Activated naive CD8-positive, alpha-beta T cell treated with anti-CD3 and anti-CD28 coated beads for 36 hours (primary cell): Measurements from ENCODE around the gene NXT2. TPM values are rescaled to one million over a fixed set of nuclear protein-coding genes. Genes with fewer than 3 reads are reported as not detected.

Experiments used
- DNase-seq: peaks from one replicate; pipeline ENCODE4 v3.0.0; 2021
- H3K27ac Mint-ChIP-seq: one replicate; pipeline ENCODE4 v1.8.0; 2022; ENCODE audit warnings: mild to moderate bottlenecking, moderate library complexity, mixed read lengths
- H3K27me3 Mint-ChIP-seq: one replicate; pipeline ENCODE4 v1.8.0; 2022; ENCODE audit warnings: mild to moderate bottlenecking, mixed read lengths
- H3K36me3 Mint-ChIP-seq: one replicate; pipeline ENCODE4 v1.8.0; 2021; ENCODE audit warnings: mild to moderate bottlenecking, mixed read lengths
- H3K4me1 Mint-ChIP-seq: one replicate; pipeline ENCODE4 v1.8.0; 2021; ENCODE audit warnings: mixed read lengths
- H3K4me3 Mint-ChIP-seq: one replicate; pipeline ENCODE4 v1.8.0; 2022; ENCODE audit warnings: mild to moderate bottlenecking, moderate library complexity, mixed read lengths
- H3K9me3 Mint-ChIP-seq: one replicate; pipeline ENCODE4 v1.8.0; 2022; ENCODE audit warnings: mixed read lengths
- total RNA-seq, 2 experiments: library from RNA; stranded (reverse); gene quantifications; one replicate each; pipeline ENCODE4 v1.2.3, GENCODE V29; 2021

The NXT2 gene
- total RNA-seq, 2 experiments from 2014 or later: 12.4 to 13.4 TPM

GRCh38 chrX:109577055-109577454, 40.4 kb downstream of the NXT2 start:
- no peaks in the 10 kb centered on the region for H3K4me1 Mint-ChIP-seq
- H3K4me3 Mint-ChIP-seq: no peak overlapping the region
- H3K9me3 Mint-ChIP-seq: no peaks in the 10 kb centered on the region
- H3K36me3 Mint-ChIP-seq: no peaks in the 10 kb centered on the region
- no peak for DNase-seq
- H3K27ac Mint-ChIP-seq: no peak overlapping the region
- H3K27me3 Mint-ChIP-seq: peaks cover 6% of the 10 kb centered on the region

- H3K27ac Mint-ChIP-seq: no peak overlapping the region
Measured at GRCh38 chrX:109578916-109579315, 42.3 kb downstream of the NXT2 start.

GRCh38 chrX:109585488-109585887, 48.8 kb downstream of the NXT2 start:
- no peak for DNase-seq
- H3K9me3 Mint-ChIP-seq: no peaks in the 10 kb centered on the region
- no peak overlapping the region for H3K4me3 Mint-ChIP-seq
- H3K4me1 Mint-ChIP-seq: no peaks in the 10 kb centered on the region
- peaks cover under 1% of the 10 kb centered on the region for H3K27me3 Mint-ChIP-seq
- no peak overlapping the region for H3K27ac Mint-ChIP-seq
- H3K36me3 Mint-ChIP-seq: no peaks in the 10 kb centered on the region

More at GRCh38 chrX:109578916-109579315, 42.3 kb downstream of the NXT2 start:
- H3K36me3 Mint-ChIP-seq: no peaks in the 10 kb centered on the region
- no peaks in the 10 kb centered on the region for H3K9me3 Mint-ChIP-seq
- H3K4me3 Mint-ChIP-seq: no peak overlapping the region
- H3K27me3 Mint-ChIP-seq: peaks cover 6% of the 10 kb centered on the region
- DNase-seq: no peak
- H3K4me1 Mint-ChIP-seq: no peaks in the 10 kb centered on the region

DNA sequence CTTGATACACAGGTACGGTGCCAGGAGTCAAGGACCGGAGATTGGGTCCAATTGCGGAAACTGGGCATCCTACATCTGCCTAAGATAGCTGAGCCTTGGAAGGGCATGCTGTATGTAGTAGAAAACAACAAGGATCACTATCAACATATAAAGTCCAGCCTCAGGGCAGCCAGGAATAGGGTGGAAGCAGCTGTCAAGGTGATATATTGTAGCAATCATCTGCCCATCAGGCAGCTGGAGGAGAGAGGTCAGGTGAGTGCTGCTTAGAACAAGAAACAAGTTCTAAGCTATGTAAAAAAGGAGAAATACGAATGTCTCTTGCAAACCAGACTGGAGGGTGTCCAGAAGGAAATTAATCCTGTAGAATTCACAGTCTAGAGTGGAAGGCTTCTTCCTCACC, 53.5 kb downstream of the NXT2 start:
- no peak for DNase-seq
- no peaks in the 10 kb centered on the region for H3K4me1 Mint-ChIP-seq
- no peaks in the 10 kb centered on the region for H3K36me3 Mint-ChIP-seq
- H3K27me3 Mint-ChIP-seq: peaks cover 5% of the 10 kb centered on the region
- H3K9me3 Mint-ChIP-seq: no peaks in the 10 kb centered on the region
- no peak overlapping the region for H3K4me3 Mint-ChIP-seq
- H3K27ac Mint-ChIP-seq: no peak overlapping the region

Other genes with a start within 250 kb of the NXT2 start
- not detected for gene GUCY2F, start 54.8 kb upstream of the NXT2 start, total RNA-seq
- under 1 TPM; 0.14 to 0.42 TPM for gene KCNE5, start 88.3 kb downstream of the NXT2 start, total RNA-seq
- gene ACSL4, start 196.4 kb downstream of the NXT2 start, total RNA-seq: 10 to 100 TPM; 63.2 to 68.1 TPM